ENCODE results near the gene DNAJC11. TPM values are rescaled to one million over a fixed set of nuclear protein-coding genes. Genes with fewer than 3 reads are reported as not detected.
"Not testable (repeated sequence)": the region's sequence is repeated elsewhere in the genome, so short reads cannot be mapped to it uniquely, and the experiment has no call there.

The DNAJC11 gene
- total RNA-seq, 1 experiment from 2014 or later: 44.7 TPM

DNA sequence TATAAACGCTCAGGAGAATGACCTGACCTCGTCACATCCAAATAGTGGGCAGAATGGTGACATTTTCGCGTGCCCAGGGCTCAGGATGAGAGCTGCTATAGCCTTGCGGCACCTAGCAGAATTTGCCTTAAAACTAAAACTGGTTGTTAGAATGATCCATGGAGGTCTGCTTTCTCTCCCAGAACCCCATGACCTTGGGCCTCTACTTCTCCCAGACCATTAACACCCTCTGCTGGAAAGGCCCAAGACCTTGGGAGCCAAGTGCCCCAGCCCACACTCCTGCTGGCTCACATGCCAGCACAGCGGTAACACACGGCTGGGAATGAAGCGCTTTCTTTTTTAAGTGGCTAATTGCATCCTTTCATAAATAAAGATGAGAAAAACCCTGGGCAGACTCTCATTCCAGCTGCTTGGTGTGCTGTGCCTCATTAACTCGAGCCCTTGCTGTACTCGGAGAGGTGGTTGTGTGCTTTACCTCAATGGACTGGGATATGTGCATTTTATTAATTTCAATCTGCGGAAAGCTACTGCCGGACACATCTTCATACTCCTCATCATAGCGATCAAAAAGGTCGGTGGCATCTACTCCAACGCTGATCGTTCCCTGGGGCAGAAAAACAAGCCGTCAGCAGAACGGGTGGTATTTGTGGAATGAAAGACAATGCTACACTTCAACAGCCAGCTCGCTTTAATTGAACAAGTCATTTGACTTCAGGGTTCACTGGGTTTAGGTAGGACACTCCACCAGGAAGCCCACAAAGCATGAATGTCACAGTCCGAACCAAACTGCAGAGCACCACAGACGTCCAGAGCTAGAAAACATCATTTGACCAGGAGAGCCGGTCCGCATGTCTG lies 48.0 kb downstream of the DNAJC11 start:
- DNase-seq (ENCODE audit: low read depth): no peak

DNA sequence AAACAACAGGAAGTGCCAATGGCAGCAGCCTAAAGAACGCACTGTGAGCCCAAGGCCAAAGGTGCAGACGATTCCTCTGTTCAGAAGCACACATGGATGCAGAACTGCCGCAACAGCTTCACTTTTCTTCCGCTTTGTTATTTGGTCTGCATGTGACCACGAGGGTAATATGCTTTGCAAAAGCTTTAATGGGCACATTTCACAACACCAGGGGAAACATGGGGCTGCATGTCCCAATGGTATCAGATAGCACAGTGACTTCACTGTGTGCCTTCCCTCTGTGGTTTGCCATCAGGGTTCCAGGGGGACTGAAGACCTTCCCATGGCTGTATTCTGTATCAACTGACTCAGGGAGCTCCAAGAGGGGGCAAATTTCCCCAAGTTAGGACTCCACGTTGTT lies 48.6 kb downstream of the DNAJC11 start:
- DNase-seq (ENCODE audit: low read depth): no peak

DNA sequence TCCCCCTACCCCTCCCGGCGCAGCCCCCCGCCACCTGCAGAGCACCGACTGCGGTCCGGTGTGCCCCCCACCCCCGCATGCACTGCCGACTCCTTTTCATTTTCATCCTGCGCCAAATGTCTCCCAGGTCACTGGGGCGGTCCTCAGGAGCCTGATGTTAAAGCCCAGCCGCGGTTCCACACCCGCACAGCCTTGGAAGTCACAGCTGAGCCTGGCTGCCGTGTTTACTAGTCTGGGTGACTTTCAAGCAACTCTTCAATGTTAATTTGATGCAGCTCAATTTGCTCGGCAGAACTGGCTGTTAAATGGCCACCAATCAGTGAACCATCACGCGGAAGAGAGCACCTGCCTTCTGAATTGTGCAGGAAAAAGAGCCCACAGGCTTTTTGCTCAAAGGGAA lies 49.7 kb downstream of the DNAJC11 start:
- DNase-seq (ENCODE audit: low read depth): no peak

DNA sequence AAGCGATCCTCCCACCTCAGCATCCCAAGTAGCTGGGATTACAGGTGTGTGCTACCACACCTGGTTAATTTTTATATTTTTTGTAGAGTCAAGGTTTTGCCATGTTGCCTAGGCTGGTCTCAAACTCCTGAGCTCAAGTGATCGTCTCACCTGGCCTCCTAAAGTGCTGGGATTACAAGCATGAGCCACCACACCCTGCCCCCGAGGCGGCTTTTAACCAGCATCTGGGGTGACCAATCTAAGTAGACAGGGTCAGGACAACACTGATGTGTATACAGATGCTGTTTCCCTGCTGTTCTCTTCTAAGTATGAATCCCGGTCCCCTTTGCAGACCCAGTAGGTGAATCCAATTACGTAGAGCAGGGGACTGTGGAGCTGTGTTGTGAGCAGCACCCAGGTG lies 53.1 kb downstream of the DNAJC11 start:
- DNase-seq (ENCODE audit: low read depth): no peak

DNA sequence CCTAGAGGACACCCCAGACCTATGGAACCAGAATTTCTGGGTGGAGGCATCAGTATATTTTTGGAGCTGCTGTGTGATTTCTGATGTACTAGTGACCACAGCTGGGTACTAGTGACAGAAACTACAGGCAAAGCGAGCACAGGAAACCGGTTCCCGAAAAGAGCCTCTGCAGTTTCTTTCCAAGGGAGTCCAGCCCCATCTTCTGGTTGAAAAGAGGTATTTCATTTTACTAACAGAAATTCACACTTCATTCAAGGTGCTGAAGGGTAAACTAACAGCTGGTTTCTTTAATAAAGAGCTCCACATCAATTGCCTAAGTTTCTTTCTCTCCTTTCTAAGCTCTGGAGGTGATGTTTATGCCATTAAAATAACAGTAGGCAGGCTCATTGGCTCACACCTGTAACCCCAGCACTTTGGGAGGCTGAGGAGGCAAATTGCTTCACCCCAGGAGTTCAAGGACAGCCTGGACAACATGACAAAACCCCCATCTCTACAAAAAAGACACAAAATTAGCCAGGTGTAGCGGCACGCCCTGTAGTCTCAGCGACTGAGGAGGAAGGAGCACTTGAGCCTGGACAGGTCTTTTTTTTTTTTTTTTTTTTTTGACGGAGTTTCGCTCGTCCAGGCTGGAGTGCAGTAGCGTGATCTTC lies 55.0 kb downstream of the DNAJC11 start:
- peak; percentile 24 for DNase-seq (ENCODE audit: low read depth)

DNA sequence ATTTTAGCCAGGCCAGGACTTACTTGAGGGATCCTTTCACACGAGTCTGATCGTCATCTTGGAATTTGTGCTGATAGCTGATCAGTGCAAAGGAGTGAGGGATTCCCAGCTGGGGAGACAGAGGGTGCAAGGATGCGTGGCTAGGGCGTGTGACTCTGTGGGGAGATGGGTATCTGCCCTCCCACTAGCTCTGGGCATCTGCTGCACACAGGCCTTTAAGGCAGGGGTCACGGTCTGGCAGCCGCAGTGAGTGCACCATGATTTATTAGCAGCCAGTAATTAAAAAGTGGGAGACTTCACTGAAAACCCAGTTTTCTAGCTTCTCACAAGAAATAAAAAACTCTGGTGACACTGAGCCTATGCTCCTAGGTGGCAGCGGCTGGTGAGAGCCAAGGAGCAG lies 56.6 kb downstream of the DNAJC11 start:
- DNase-seq (ENCODE audit: low read depth): no peak

DNA sequence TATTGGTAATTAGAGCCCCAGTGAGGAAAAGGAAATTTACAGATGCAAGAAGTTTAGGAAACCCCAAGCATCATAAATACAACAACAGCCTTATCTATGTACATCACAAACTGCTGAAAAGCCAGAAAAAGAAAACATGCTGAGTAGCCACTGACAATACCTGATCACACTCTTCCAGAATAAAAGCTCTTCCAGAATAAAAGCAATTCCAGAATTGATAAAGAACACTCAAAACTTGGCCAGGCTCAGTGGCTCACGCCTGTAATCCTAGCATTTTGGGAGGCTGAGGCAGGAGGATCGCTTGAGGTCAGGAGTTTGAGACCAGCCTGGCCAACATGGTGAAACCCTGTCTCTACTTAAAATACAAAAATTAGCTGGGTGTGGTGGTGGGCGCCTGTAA lies 60.7 kb downstream of the DNAJC11 start:
- DNase-seq (ENCODE audit: low read depth): not testable (repeated sequence)

DNA sequence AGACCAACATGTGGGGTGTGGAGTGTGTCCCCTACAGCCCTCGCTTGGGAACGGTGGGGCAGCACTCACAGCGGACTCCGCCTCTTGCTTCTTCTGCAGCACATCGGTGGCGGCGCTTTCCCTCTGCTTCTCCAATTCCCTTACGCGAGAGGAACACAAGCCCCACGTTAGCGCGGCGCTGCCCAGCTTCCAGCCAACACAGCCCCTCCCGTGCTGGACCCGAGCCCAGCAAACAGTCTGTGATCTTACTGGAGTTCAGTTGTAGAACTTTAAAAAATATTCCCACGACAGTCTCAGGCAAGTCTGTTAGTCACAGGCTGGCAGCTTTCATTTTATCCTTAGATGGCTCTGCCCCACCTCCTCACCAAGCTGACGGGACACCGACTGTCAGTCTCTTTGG lies 63.4 kb downstream of the DNAJC11 start:
- DNase-seq (ENCODE audit: low read depth): no peak

DNA sequence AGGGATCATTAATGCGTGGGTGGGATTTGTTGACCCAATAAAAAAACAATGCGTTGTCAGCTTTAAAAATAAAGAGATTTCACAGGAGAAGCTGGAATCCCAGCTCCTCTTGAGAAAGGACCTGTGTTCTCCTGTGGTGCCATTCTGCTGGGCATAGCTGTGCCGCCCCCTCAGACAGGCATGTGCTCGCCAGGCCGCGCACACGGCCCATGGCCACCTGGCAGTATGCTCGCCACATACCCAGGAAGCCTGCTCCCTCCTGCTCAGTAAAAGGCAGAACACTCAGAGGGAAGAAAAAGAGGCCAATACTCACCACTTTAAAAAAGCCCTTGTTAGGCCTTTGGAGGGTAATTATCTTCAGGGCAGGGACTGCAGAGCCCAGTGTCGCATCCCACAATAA lies 63.8 kb downstream of the DNAJC11 start:
- DNase-seq (ENCODE audit: low read depth): no peak

DNA sequence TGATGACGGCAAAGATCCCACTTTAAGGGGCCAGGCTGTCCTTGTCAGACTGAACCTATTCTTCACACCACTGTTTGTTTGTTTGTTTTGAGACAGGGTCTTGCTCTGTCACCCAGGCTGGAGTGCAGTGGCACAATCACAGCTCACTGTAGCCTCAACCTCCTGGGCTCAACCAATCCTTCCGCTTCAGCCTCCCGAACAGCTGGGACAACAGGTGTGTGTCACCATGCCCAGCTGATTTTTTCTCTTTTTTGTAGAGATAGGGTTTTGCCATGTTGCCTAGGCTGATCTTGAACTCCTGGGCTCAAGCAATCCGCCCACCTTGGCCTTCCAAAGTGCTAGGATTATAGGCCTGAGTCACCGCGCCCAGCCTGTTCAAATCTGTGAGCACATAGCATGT lies 64.8 kb downstream of the DNAJC11 start:
- DNase-seq (ENCODE audit: low read depth): not testable (repeated sequence)

DNA sequence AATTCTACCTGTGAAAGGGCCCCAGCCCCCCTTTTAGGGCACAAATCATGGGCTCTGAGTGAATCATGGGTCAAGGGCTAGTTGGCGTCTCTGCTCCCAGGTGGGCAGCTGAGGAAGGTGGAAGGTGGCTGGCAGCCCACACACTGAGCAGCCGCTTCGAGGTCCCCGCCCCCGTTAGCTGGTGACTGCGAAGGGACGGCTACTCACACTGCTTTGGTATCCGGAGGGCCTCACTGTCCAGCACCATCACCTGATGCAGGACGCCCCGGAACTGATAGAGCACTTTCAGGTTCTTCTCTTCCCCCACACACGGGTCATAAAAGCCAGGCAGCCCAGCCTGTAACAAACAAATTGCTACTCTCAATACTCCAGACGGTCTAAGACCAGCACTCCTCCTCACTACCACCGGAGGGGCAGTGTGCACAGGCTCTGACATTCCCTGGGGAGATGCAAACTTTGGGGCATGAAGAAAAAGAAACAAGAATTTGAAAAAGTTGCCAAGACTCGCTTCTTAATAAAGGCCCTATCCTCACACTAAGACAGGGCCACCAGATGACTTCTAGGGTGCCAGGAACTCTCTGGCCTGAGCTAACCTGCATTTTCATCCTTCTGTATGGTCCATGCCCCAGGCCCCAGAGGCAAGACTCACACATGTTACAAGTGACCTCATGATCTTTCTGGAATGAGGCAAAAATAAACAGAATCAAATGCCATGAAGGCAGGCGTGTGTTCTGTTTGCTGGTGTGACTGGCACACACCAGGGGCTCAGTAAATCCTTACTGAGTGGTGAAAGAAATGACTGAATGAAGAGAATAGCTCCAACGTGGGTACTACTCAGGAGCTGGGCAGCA lies 65.5 kb downstream of the DNAJC11 start:
- no peak for DNase-seq (ENCODE audit: low read depth)

DNA sequence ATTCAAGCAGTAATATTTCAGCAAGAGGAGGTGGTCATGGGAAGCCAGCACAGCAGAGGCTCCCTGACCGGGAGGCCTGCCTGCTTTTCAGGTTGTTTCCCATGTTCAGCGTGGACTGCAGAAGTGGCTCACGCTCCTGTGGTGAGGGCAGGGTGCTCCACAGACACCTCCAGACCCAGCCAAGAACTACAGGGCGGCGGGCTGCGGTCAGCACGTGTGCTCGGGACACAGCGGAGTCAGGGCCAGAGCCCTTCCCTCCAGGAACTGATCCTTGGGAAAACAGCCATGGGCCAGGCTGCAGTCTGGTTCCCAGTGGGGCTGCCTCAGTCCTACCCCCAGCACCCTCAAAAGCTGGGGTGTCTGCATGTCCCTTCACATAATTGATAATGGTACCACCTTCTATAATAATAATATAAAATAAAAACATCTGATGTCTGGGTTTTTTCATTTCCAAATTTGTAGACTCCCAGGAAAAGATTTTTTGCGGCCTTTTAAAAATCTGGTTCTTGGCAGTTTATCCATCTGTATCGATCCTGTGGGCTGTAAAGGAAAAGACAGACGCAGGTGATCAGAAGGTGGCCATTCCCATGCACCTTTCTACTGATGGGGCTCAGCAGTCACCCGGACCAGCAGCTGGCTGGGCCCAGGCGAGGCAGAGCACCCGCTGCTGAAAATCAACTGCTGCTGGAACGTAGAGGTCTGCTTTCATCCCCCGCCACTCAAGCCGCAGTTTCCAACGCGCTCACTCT lies 66.3 kb downstream of the DNAJC11 start:
- DNase-seq (ENCODE audit: low read depth): no peak

DNA sequence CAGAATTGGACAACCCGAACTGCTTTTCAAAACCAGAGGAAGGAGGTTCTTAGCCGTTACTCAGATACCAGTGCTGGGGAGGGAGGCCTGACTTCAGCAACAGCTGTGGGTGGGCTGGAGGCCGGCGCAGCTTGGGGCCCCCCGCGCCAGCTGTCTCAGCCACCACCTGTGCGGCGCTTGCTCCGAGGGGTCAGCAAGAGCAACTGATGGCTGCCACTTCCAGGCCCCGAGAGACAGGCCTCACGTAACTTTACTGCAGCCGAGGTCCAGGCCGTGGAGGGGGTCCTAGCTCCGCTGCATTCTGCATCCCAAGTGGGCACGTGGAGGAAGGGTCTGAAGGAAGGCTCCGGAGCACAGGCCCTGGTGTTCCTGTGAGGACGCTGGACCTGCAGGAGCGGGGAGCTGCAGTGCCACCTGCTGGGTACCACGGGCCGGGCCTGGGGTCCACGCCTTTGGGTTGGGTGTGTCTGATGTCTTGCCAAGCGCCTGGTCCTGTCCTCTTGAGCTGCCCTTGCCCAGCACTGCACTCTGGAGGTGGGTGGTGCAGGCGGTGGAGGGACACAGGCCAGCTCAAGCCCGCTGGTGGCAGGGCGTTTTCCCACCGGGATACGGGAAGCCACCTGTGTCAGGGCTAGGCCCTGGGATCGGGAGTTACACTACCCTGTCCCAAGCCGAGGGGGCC lies 67.1 kb downstream of the DNAJC11 start:
- DNase-seq (ENCODE audit: low read depth): peak; percentile 47

DNA sequence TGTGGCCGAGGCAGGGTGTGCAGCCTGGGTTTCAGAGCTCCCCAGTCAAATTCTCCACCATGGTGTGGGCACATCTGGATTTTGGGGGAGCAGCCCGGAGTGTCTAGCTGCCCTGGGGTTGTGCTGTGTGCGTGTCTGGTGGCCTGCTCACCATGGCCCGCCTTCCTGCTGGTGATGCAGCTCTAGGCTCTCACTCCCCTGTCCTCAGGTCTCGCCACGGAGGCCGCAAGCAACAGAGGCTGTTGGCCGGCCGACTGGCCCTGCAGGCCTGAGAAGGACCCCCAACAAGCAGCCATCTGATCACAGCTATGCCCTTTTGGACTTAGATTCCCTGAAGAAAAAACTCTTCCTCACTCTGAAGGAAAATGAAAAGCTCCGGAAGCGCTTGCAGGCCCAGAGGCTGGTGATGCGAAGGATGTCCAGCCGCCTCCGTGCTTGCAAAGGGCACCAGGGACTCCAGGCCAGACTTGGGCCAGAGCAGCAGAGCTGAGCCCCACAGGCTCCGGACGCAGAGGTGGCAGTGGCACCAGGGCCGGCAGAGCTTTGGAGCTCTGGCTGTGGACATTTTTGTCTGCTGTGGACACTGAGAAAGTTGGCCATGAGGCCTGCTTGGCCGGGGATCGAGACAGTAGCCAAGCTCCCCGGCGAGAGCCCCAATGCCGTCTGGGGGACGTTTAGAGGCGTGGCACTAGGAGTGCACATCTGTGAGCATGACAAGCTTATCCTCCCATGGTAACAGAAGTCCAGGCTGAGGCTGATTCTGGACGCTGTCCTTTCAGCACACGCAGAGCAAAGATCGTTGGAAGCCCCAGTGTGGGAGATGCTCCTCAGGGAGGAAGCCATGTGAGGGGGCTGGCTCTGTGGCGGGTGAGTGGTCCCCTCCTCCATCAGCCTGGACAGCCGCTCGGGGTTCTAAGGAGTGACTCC lies 68.8 kb downstream of the DNAJC11 start:
- no peak for DNase-seq (ENCODE audit: low read depth)

DNA sequence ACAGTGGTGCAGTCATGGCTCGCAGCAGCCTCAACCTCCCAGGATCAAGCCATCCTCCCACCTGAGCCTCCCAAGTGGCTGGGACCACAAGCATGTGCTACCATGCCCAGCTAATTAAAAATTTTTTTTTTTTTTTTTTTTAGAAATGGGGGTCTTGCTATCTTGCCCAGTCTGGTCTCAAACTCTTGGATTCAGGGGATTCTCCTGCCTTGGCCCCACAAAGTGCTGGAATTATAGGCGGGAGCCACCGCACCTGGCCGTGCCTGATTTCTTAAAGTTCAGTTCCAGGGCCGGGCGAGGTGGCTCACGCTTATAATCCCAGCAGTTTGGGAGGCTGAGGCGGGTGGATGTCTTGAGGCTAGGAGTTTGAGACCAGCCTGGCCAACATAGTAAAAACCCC lies 70.6 kb downstream of the DNAJC11 start:
- DNase-seq (ENCODE audit: low read depth): no peak

DNA sequence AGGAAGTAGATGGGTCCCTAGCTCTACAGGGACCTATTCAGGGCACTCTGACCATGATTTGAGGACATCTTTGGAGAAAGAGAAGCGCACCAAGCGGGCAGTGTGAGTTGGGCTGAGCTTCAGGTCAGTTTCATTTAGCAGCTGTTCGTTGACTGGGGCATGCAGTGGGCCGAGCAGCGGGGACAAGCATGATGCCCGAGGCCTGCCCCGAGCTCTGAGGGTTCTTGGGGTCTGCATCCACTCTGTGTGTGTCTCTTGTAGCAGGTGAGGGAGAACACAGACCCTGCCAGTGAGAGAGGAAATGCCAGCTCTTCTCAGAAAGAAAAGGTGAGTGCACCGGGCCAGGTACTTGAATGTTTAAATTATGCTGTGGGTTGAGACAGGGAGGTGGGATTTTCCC lies 71.6 kb downstream of the DNAJC11 start:
- DNase-seq (ENCODE audit: low read depth): no peak

DNA sequence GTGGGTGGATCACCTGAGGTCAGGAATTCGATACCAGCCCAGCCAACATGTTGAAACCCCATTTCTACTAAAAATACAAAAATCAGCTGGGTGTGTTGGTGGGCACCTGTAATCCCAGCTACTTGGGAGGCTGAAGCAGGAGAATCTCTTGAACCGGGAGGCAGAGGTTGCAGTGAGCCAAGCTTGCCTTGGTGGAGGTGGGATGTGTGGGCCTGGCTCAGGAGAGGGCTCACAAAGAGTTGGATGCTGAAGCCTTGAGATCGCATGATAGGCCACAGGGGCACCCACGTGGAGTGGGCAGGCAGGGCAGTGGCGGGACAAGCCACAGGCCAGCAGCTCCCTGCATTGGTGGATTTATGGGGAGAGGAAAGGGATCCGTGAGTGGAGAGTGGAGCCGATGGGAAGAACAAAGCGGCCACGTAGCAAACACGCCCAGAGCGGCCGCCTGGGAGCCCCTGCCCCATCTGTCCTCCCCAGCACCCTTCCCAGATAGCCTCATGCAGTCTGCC lies 72.6 kb downstream of the DNAJC11 start:
- no peak for DNase-seq (ENCODE audit: low read depth)

DNA sequence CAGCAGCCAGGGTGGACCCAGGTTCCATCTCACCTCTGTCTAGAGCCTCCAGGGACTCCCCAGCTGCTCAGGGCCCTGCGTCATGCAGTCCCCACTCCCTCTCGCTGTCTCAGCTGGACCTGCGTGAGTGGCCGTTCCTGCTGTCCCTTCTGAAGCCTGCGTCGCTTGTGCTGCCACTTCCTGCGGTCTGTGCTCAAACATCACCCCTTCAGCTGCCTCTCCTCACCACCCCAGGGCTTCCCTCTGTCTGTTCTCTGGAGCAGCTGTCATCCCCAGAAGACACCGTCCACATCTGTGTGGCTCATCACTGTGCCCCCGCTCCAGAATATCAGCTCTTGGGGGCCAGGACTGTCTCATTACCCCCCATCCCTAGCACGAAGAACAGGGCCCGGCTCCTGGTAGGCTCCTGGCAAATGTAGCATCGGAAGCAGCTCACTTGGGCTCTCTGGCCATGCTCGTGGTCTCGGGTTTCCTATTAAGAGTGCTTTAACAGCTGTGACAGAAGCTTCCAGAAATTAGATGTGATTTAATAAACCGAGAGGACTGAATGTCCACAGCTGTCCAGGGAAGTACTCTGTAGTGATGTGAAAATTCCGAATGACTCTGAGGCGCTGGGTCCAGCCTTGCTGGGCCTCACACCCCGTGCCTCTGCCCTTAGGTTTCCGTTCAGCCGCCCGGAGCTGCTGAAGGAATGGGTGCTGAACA lies 73.6 kb downstream of the DNAJC11 start:
- DNase-seq (ENCODE audit: low read depth): no peak

DNA sequence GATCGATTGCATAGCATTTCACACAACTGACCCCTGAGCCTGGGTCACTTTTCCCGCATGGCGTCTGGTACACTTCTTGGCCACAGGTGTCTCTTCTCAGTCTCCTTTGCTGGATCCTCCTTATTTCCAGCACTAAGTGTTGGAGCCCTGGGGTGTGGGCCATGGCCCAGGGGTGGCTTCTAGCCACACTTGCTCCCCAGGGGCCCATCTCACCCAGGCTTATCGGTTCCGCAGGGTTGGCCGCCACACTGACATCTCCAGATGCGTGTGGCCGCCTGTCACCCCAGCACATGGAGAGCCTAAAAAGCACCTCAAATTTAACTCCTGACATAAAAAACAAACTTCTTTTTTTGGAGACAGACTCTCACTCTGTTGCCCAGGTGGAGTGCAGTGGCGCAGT lies 74.6 kb downstream of the DNAJC11 start:
- DNase-seq (ENCODE audit: low read depth): no peak
